PC-3 (cell line): ENCODE measurements around the gene RAB6A.

Experiments
- CTCF ChIP-seq: fragments of 300-600 bp; sonication (generic); conservative IDR thresholded peaks from 2 replicates; pipeline ENCODE4 v1.5.1; 2017; ENCODE audit warnings: antibody characterized with exemption, low read depth, mild to moderate bottlenecking, low read length
- EZH2 ChIP-seq: fragments of 300-600 bp; sonication (generic); IDR thresholded peaks from one replicate; pipeline ENCODE4 v1.6.1; 2017; ENCODE audit warnings: antibody characterized with exemption, mild to moderate bottlenecking, low read length; ENCODE audit not compliant: unreplicated experiment
- EZH2phosphoT487 ChIP-seq: fragments of 300-600 bp; sonication (generic); IDR thresholded peaks from 2 replicates; pipeline ENCODE4 v1.6.1; 2018; ENCODE audit warnings: mild to moderate bottlenecking, antibody characterized with exemption, low read length, borderline replicate concordance

- TF ChIP-seq CTCF: no peak
- TF ChIP-seq EZH2: no peak
- TF ChIP-seq EZH2phosphoT487: no peak
Observed at GRCh38 chr11:73645121-73645969, 115.5 kb downstream of the RAB6A start.
